ENCODE results near the gene ATP6V1C2.

Gene ATP6V1C2

GRCh38 chr2:10764896-10765295 is 43.5 kb downstream of the ATP6V1C2 start:
- H3K4me3 ChIP-seq (ENCODE audit: low read length) = no peak overlapping the region
- no peak for DNase-seq (ENCODE audit: low read depth)
- TF ChIP-seq CTCF (IDR thresholded peaks at IDR 0.05; ENCODE audit: insufficient read depth, low read depth, low read length, missing control alignments) = no peak

GRCh38 chr2:10765461-10765860 is 44.0 kb downstream of the ATP6V1C2 start:
- no peak for DNase-seq (ENCODE audit: low read depth)
- H3K4me3 ChIP-seq (ENCODE audit: low read length) = no peak overlapping the region
- TF ChIP-seq CTCF (IDR thresholded peaks at IDR 0.05; ENCODE audit: insufficient read depth, low read depth, low read length, missing control alignments) = no peak

- H3K4me3 ChIP-seq (ENCODE audit: low read length) = no peak overlapping the region
- DNase-seq (ENCODE audit: low read depth) = no peak
- no peak for TF ChIP-seq CTCF (IDR thresholded peaks at IDR 0.05; ENCODE audit: insufficient read depth, low read depth, low read length, missing control alignments)
These were observed 44.5 kb downstream of the ATP6V1C2 start for GRCh38 chr2:10765914-10766313.

- H3K4me3 ChIP-seq (ENCODE audit: low read length) = no peak overlapping the region
- TF ChIP-seq CTCF (IDR thresholded peaks at IDR 0.05; ENCODE audit: insufficient read depth, low read depth, low read length, missing control alignments) = no peak
- no peak for DNase-seq (ENCODE audit: low read depth)
These were observed 46.7 kb downstream of the ATP6V1C2 start for GRCh38 chr2:10768063-10768507.

GRCh38 chr2:10770956-10771750 is 49.7 kb downstream of the ATP6V1C2 start:
- no peak for TF ChIP-seq CTCF (IDR thresholded peaks at IDR 0.05; ENCODE audit: insufficient read depth, low read depth, low read length, missing control alignments)
- no peak for DNase-seq (ENCODE audit: low read depth)
- no peak overlapping the region for H3K4me3 ChIP-seq (ENCODE audit: low read length)

GRCh38 chr2:10771786-10772185 is 50.4 kb downstream of the ATP6V1C2 start:
- TF ChIP-seq CTCF (IDR thresholded peaks at IDR 0.05; ENCODE audit: insufficient read depth, low read depth, low read length, missing control alignments) = no peak
- DNase-seq (ENCODE audit: low read depth) = no peak
- H3K4me3 ChIP-seq (ENCODE audit: low read length) = no peak overlapping the region

Data from epithelial cell of esophagus (primary cell).